C4-2B (cell line): ENCODE results near the gene PIP4P1.

Source experiments
- H3K27ac ChIP-seq: fragments of 450-650 bp; 2 replicates; pipeline ENCODE4 v1.5.1; 2017
- ZFX ChIP-seq: fragments of 450-650 bp; IDR thresholded peaks from 2 replicates; pipeline ENCODE4 v1.6.1; 2017
- TF ChIP-seq, protein P1 (sequence below): fragments of 450-650 bp; conservative IDR thresholded peaks from 2 replicates; pipeline ENCODE4 v1.5.1; 2017; ENCODE audit warnings: mild to moderate bottlenecking

The PIP4P1 gene

DNA sequence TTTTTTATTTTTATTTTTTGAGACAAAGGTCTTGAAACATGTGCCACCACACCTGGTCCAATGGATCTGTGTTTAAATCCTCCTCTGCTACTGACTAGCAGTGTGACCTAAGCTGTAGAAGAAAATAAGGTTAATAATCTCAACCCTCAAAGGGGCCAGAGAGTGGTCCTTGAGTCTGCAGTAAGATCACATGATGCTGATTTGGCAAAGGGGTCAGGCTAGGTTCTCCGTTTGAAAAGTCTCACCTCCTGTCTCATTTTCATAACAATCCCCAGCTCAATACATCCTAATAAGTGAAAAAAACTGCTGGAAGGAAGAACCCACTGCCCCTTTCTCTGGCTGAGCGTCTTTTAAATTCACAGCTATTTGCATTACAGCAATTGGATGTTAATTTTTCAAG, 40.0 kb downstream of the PIP4P1 start:
- H3K27ac ChIP-seq, result no peak overlapping the region
- TF ChIP-seq ZFX, result no peak
- TF ChIP-seq, protein P1, sequence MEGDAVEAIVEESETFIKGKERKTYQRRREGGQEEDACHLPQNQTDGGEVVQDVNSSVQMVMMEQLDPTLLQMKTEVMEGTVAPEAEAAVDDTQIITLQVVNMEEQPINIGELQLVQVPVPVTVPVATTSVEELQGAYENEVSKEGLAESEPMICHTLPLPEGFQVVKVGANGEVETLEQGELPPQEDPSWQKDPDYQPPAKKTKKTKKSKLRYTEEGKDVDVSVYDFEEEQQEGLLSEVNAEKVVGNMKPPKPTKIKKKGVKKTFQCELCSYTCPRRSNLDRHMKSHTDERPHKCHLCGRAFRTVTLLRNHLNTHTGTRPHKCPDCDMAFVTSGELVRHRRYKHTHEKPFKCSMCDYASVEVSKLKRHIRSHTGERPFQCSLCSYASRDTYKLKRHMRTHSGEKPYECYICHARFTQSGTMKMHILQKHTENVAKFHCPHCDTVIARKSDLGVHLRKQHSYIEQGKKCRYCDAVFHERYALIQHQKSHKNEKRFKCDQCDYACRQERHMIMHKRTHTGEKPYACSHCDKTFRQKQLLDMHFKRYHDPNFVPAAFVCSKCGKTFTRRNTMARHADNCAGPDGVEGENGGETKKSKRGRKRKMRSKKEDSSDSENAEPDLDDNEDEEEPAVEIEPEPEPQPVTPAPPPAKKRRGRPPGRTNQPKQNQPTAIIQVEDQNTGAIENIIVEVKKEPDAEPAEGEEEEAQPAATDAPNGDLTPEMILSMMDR, result no peak

DNA sequence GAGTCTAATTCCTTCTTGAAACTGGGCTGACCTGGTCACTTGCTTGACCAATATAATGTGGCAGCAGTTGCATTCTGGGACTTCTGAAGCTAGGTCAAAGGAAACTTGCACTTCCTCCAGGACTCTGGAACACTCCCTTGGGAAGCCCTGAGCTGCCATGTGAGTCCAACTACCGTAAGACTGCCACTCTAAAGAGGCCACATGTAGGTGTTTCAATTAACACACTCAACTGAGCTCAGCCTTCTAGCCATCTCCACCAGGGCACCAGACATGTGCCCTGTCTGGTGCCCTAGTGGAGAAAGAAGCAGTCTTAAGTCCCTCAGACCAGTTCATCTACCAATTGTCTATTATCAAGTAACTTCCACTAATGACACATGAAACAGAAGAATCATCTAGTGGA, 41.8 kb downstream of the PIP4P1 start:
- no peak for TF ChIP-seq ZFX
- TF ChIP-seq, protein P1, result no peak

DNA sequence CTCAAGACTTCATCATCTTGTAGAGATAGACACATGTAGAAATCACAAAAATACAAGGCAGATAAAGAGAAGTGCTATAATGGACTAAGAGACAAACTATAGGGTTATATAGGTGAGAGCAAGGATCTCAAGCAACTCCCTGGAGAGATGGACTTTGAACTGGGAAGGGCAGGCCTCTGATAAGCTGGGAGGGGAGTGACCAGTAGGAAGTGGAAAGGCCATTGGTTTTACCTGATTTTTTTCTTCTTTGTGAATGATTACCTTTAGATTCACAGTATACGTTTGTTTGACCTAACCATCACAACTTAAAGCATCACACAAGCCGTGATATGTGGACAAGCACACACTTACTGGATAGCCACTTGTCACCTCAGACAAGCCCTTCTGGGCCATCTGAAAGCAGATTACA, 42.7 kb downstream of the PIP4P1 start:
- TF ChIP-seq ZFX, result no peak
- TF ChIP-seq, protein P1, result no peak
- H3K27ac ChIP-seq, result no peak overlapping the region

More for the DNA sequence above, 41.8 kb downstream of the PIP4P1 start:
- H3K27ac ChIP-seq, result no peak overlapping the region

DNA sequence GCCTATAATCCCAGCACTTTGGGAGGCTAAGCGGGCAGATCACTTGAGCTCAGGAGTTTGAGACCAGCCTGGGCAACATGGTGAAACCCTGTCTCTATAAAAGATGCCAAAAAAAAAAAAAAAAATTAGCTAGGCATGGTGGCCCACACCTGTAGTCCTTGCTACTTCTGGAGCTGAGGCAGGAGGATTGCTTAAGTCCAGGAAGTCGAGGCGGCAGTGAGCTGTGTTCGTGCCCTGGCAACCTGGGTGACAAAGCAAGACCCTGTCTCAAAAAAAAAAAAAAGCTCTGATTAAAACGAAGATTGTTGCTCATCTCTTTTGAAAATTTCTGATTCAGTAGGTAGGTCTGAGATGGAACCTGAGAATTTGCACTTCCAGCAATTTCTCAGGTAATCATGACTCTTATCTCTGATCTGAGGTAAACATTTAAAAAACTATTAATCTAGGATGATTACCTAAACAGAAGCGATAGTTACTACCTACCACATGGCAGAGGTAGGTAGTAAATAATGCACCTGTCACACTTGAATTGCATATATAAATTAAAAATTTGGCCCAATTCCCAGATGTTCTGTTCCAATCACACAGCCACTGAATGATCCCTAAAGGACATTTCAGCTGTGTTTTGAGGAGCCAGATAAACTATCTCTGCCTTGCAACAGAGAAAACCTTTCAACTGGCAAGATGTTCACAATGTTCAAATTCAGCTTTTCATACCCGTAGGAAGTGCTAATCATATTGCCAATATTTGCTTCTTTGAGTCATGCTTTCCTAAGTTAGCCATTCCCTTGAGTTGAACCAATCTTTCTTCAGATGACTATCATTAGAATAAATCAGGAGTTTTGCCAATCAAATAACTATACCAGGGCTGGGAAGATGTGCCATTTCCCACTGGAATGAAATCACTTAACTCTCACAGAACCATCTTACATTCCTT, 43.7 kb downstream of the PIP4P1 start:
- no peak overlapping the region for H3K27ac ChIP-seq
- TF ChIP-seq, protein P1, result no peak
- TF ChIP-seq ZFX, result no peak

DNA sequence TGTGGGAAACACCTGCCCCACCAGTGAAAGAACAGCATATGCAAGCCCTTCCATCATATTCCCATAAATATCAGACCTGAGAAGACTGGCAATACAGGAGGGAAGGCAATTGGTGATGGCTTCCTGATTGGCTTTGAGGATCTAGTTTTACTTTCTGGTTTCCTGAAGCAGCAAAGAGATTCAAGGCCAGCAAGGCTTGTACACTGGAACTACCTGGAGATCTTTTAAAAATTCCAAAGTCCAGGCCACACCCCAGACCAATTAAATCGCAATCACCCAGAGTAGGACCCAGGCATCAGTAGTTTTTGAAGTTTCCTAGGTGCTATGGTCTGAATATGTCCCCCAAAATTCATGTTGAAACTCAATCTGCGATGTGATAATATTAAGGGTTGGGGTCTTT, 45.0 kb downstream of the PIP4P1 start:
- no peak overlapping the region for H3K27ac ChIP-seq
- TF ChIP-seq ZFX, result no peak
- TF ChIP-seq, protein P1, result 0 out of 2 replicates have a peak, but pooled peaks have one; percentile 0

DNA sequence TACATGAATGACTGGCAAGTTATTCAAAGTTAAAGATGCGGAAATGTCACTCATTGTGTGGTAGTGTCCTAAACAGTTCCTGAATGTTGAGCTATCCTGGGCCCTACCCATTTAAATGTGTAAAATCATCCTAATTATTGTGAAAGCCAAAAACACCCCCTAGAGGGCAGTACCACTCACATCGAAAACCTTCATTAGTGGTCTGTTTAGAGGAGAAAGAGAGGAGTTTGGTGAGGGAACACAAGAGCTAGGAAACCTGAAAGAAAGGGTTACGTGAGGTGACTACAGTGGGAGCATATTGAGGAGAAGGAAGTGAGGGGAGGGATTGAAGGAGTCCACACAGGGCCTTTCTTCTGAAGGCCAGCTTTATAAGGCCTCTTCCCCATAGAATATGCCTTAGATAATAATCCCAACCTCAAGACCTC, 45.4 kb downstream of the PIP4P1 start:
- no peak overlapping the region for H3K27ac ChIP-seq
- TF ChIP-seq, protein P1, result peak; percentile 69
- no peak for TF ChIP-seq ZFX

DNA sequence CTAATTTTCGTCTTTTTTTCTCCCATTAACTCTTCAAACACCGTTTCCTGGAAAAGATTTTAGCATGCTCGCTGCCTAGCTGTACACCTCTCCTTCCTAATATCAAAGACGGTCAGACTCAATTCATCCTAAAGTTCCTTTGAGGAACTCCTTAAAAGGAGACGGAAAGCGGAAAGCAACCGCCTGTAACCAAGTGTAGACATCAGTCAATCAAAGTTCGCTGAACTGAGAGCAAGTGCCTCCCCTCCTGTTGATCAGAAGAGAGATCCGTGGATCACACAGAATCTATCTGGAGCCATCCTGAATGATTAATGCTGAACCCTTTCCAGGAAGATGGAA, 47.5 kb downstream of the PIP4P1 start:
- H3K27ac ChIP-seq, result peak overlapping the region; percentile 85
- TF ChIP-seq, protein P1, result no peak
- TF ChIP-seq ZFX, result no peak
